ENCODE data around the gene CTNNBL1. TPM values are rescaled to one million over a fixed set of nuclear protein-coding genes. Genes with fewer than 3 reads are reported as not detected.

Gene CTNNBL1
- total RNA-seq, 1 experiment from 2014 or later, result 64.4 TPM

DNA sequence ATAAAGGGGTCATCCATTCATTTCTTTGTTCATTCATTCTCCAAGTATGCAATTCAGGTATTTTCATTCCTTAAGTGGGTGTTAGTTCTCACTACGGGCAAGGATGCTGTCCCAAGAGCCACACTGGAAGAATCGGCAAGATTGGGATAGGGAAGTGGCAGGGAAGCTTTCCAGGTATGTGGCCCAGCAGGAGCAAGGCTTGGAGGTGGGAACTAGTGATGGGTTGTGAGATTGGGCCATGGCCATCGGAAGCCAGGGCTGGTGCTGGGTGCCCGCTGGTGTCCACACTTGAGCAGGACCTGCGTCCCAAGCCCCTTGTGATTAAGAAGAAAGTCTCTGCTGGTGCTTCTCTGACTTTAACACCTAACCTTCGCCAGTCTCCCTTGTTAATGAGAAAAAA is 224.2 kb downstream of the CTNNBL1 start:
- H3K4me1 Mint-ChIP-seq, result peaks cover 51% of the 10 kb centered on the region

DNA sequence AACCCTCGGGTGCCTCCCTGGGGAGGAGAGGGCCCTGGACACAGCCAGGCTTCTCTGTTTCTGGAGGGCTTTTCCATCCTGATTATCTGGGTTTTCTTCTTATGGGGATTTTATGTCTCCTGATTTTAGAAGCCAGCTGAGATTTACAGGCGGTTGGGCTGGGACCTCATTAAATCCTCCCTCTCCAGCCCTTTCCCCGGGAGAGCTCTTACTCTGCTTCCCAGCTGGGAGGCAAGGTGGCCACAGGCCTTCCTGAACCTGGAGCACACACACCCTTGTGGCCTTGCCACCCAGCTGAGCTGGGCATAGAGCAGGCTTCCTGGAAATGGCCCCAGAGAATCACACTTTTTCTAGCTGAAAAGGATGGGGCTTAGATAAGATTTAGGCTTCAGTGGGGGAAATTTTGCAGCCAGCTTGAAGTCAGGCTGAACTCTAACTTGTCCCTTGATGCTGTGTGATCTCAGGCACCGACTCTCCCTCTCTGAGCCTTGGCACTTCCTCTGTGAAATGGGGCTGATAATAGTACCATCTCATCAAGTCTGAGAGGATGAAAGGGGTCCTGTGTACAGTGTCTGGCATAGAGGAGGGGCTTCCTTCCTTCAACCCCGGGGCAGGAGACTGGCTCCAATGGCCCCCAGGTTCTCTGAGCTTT is 225.7 kb downstream of the CTNNBL1 start:
- peaks cover 36% of the 10 kb centered on the region for H3K4me1 Mint-ChIP-seq
- POLR2A ChIA-PET, result no interaction called here
- no peaks in the 10 kb centered on the region for H3K36me3 Mint-ChIP-seq
- CTCF ChIA-PET, result interaction anchor here (0.6 to 1.3 kb wide), 3 partner anchors 13 to 138 kb away, joined by 3 to 4 read pairs (median 3); no protein-coding TSS in a partner anchor
- no peaks in the 10 kb centered on the region for H3K9me3 Mint-ChIP-seq
- no peak overlapping the region for H3K4me3 Mint-ChIP-seq
- H3K27me3 Mint-ChIP-seq (ENCODE audit: low read depth), result peaks cover 11% of the 10 kb centered on the region
- no peak for DNase-seq (ENCODE audit: low spot score)
- ATAC-seq, result no peak
- no peak overlapping the region for H3K27ac Mint-ChIP-seq
- TF ChIP-seq, protein P1, sequence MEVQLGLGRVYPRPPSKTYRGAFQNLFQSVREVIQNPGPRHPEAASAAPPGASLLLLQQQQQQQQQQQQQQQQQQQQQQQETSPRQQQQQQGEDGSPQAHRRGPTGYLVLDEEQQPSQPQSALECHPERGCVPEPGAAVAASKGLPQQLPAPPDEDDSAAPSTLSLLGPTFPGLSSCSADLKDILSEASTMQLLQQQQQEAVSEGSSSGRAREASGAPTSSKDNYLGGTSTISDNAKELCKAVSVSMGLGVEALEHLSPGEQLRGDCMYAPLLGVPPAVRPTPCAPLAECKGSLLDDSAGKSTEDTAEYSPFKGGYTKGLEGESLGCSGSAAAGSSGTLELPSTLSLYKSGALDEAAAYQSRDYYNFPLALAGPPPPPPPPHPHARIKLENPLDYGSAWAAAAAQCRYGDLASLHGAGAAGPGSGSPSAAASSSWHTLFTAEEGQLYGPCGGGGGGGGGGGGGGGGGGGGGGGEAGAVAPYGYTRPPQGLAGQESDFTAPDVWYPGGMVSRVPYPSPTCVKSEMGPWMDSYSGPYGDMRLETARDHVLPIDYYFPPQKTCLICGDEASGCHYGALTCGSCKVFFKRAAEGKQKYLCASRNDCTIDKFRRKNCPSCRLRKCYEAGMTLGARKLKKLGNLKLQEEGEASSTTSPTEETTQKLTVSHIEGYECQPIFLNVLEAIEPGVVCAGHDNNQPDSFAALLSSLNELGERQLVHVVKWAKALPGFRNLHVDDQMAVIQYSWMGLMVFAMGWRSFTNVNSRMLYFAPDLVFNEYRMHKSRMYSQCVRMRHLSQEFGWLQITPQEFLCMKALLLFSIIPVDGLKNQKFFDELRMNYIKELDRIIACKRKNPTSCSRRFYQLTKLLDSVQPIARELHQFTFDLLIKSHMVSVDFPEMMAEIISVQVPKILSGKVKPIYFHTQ (CRISPR knock-in tag; IDR thresholded peaks at IDR 0.05), result no peak
- TF ChIP-seq, protein P2, sequence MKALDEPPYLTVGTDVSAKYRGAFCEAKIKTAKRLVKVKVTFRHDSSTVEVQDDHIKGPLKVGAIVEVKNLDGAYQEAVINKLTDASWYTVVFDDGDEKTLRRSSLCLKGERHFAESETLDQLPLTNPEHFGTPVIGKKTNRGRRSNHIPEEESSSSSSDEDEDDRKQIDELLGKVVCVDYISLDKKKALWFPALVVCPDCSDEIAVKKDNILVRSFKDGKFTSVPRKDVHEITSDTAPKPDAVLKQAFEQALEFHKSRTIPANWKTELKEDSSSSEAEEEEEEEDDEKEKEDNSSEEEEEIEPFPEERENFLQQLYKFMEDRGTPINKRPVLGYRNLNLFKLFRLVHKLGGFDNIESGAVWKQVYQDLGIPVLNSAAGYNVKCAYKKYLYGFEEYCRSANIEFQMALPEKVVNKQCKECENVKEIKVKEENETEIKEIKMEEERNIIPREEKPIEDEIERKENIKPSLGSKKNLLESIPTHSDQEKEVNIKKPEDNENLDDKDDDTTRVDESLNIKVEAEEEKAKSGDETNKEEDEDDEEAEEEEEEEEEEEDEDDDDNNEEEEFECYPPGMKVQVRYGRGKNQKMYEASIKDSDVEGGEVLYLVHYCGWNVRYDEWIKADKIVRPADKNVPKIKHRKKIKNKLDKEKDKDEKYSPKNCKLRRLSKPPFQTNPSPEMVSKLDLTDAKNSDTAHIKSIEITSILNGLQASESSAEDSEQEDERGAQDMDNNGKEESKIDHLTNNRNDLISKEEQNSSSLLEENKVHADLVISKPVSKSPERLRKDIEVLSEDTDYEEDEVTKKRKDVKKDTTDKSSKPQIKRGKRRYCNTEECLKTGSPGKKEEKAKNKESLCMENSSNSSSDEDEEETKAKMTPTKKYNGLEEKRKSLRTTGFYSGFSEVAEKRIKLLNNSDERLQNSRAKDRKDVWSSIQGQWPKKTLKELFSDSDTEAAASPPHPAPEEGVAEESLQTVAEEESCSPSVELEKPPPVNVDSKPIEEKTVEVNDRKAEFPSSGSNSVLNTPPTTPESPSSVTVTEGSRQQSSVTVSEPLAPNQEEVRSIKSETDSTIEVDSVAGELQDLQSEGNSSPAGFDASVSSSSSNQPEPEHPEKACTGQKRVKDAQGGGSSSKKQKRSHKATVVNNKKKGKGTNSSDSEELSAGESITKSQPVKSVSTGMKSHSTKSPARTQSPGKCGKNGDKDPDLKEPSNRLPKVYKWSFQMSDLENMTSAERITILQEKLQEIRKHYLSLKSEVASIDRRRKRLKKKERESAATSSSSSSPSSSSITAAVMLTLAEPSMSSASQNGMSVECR (CRISPR knock-in tag; IDR thresholded peaks at IDR 0.05; ENCODE audit: borderline replicate concordance), result no peak
- TF ChIP-seq, protein P3, sequence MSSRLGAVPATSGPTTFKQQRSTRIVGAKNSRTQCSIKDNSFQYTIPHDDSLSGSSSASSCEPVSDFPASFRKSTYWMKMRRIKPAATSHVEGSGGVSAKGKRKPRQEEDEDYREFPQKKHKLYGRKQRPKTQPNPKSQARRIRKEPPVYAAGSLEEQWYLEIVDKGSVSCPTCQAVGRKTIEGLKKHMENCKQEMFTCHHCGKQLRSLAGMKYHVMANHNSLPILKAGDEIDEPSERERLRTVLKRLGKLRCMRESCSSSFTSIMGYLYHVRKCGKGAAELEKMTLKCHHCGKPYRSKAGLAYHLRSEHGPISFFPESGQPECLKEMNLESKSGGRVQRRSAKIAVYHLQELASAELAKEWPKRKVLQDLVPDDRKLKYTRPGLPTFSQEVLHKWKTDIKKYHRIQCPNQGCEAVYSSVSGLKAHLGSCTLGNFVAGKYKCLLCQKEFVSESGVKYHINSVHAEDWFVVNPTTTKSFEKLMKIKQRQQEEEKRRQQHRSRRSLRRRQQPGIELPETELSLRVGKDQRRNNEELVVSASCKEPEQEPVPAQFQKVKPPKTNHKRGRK (CRISPR knock-in tag; IDR thresholded peaks at IDR 0.05; ENCODE audit: borderline replicate concordance), result no peak
- no peak for TF ChIP-seq FOXK1 (CRISPR knock-in tag; IDR thresholded peaks at IDR 0.05)

More for the DNA sequence above, 224.2 kb downstream of the CTNNBL1 start:
- DNase-seq (ENCODE audit: low spot score) (no peak), ATAC-seq (no peak)
- H3K4me3 Mint-ChIP-seq, result no peak overlapping the region
- TF ChIP-seq SMAD4 (CRISPR knock-in tag; IDR thresholded peaks at IDR 0.05), result no peak
- no peak for TF ChIP-seq GRHL2 (CRISPR knock-in tag; IDR thresholded peaks at IDR 0.05; ENCODE audit: insufficient replicate concordance, severe bottlenecking)
- TF ChIP-seq, protein P4, sequence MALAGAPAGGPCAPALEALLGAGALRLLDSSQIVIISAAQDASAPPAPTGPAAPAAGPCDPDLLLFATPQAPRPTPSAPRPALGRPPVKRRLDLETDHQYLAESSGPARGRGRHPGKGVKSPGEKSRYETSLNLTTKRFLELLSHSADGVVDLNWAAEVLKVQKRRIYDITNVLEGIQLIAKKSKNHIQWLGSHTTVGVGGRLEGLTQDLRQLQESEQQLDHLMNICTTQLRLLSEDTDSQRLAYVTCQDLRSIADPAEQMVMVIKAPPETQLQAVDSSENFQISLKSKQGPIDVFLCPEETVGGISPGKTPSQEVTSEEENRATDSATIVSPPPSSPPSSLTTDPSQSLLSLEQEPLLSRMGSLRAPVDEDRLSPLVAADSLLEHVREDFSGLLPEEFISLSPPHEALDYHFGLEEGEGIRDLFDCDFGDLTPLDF (CRISPR knock-in tag; IDR thresholded peaks at IDR 0.05), result no peak
- TF ChIP-seq, protein P5, sequence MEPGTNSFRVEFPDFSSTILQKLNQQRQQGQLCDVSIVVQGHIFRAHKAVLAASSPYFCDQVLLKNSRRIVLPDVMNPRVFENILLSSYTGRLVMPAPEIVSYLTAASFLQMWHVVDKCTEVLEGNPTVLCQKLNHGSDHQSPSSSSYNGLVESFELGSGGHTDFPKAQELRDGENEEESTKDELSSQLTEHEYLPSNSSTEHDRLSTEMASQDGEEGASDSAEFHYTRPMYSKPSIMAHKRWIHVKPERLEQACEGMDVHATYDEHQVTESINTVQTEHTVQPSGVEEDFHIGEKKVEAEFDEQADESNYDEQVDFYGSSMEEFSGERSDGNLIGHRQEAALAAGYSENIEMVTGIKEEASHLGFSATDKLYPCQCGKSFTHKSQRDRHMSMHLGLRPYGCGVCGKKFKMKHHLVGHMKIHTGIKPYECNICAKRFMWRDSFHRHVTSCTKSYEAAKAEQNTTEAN (CRISPR knock-in tag; IDR thresholded peaks at IDR 0.05), result no peak
- TF ChIP-seq, protein P6, sequence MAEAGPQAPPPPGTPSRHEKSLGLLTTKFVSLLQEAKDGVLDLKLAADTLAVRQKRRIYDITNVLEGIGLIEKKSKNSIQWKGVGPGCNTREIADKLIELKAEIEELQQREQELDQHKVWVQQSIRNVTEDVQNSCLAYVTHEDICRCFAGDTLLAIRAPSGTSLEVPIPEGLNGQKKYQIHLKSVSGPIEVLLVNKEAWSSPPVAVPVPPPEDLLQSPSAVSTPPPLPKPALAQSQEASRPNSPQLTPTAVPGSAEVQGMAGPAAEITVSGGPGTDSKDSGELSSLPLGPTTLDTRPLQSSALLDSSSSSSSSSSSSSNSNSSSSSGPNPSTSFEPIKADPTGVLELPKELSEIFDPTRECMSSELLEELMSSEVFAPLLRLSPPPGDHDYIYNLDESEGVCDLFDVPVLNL (CRISPR knock-in tag; IDR thresholded peaks at IDR 0.05; ENCODE audit: borderline replicate concordance, low read depth), result no peak
- no peak for TF ChIP-seq GABPB1 (CRISPR knock-in tag; IDR thresholded peaks at IDR 0.05)
- no peak for TF ChIP-seq NFYB (CRISPR knock-in tag; conservative IDR thresholded peaks at IDR 0.05; ENCODE audit: low read depth)
- no peak for TF ChIP-seq KAT7 (CRISPR knock-in tag; IDR thresholded peaks at IDR 0.05; ENCODE audit: borderline replicate concordance)
- no peak for TF ChIP-seq NR1H2 (CRISPR knock-in tag; IDR thresholded peaks at IDR 0.05)
- TF ChIP-seq, protein P7, sequence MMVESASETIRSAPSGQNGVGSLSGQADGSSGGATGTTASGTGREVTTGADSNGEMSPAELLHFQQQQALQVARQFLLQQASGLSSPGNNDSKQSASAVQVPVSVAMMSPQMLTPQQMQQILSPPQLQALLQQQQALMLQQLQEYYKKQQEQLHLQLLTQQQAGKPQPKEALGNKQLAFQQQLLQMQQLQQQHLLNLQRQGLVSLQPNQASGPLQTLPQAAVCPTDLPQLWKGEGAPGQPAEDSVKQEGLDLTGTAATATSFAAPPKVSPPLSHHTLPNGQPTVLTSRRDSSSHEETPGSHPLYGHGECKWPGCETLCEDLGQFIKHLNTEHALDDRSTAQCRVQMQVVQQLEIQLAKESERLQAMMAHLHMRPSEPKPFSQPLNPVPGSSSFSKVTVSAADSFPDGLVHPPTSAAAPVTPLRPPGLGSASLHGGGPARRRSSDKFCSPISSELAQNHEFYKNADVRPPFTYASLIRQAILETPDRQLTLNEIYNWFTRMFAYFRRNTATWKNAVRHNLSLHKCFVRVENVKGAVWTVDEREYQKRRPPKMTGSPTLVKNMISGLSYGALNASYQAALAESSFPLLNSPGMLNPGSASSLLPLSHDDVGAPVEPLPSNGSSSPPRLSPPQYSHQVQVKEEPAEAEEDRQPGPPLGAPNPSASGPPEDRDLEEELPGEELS (CRISPR knock-in tag; IDR thresholded peaks at IDR 0.05), result no peak
- no peak for TF ChIP-seq PRRX2 (CRISPR knock-in tag; IDR thresholded peaks at IDR 0.05)
- no peak for TF ChIP-seq TEAD4 (CRISPR knock-in tag; IDR thresholded peaks at IDR 0.05)
- TF ChIP-seq, protein P8, sequence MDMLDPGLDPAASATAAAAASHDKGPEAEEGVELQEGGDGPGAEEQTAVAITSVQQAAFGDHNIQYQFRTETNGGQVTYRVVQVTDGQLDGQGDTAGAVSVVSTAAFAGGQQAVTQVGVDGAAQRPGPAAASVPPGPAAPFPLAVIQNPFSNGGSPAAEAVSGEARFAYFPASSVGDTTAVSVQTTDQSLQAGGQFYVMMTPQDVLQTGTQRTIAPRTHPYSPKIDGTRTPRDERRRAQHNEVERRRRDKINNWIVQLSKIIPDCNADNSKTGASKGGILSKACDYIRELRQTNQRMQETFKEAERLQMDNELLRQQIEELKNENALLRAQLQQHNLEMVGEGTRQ (CRISPR knock-in tag; IDR thresholded peaks at IDR 0.05), result no peak
- no peak for TF ChIP-seq ZNF396 (CRISPR knock-in tag; IDR thresholded peaks at IDR 0.05; ENCODE audit: borderline replicate concordance)
- TF ChIP-seq RELA (CRISPR knock-in tag; IDR thresholded peaks at IDR 0.05; ENCODE audit: borderline replicate concordance), result no peak
- no peak for TF ChIP-seq ETV6 (CRISPR knock-in tag; IDR thresholded peaks at IDR 0.05)
- TF ChIP-seq ZNF317 (CRISPR knock-in tag; IDR thresholded peaks at IDR 0.05; ENCODE audit: borderline replicate concordance, low read depth), result no peak
- TF ChIP-seq, protein P9, sequence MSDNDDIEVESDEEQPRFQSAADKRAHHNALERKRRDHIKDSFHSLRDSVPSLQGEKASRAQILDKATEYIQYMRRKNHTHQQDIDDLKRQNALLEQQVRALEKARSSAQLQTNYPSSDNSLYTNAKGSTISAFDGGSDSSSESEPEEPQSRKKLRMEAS (CRISPR knock-in tag; IDR thresholded peaks at IDR 0.05), result no peak
- POLR2A ChIA-PET, result no interaction called here
- no peak overlapping the region for H3K27ac Mint-ChIP-seq
- H3K36me3 Mint-ChIP-seq, result no peaks in the 10 kb centered on the region
- CTCF ChIA-PET, result interaction anchor here (1.0 to 1.4 kb wide), 2 partner anchors 15 to 354 kb away, joined by 3 to 5 read pairs; partner anchors contain the start of gene VSTM2L
- H3K27me3 Mint-ChIP-seq (ENCODE audit: low read depth), result peaks cover 26% of the 10 kb centered on the region
- no peaks in the 10 kb centered on the region for H3K9me3 Mint-ChIP-seq
